B cell (primary cell): ENCODE results near the gene STUM. TPM values are rescaled to one million over a fixed set of nuclear protein-coding genes. Genes with fewer than 3 reads are reported as not detected.

Experiments
- ATAC-seq: fragments of 200-7000 bp; cut with Tn5 transposase; one replicate; pipeline ENCODE4 v1.10.0; 2021; ENCODE audit warnings: low read depth, mild to moderate bottlenecking, moderate number of reproducible peaks, moderate library complexity
- CTCF ChIA-PET: fragments of 350-600 bp; sonication (Branson Sonifier 250); formaldehyde crosslinking; loops from one replicate; lab custom pipeline; 2021; ENCODE audit warnings: antibody characterized with exemption, inconsistent platforms; lab: Charles Lee
- POLR2A ChIA-PET: fragments of 350-600 bp; sonication (Branson Sonifier 250); formaldehyde crosslinking; loops from one replicate; lab custom pipeline; 2021; ENCODE audit warnings: antibody characterized with exemption; lab: Charles Lee
- DNase-seq: peaks from one replicate; pipeline ENCODE4 v3.0.0; 2013
- H2AFZ ChIP-seq: 2 replicates; pipeline ENCODE4 v1.6.1; 2012; ENCODE audit warnings: mild to moderate bottlenecking, low read depth, low read length; ENCODE audit not compliant: insufficient read depth, poor library complexity, severe bottlenecking
- H3K27ac ChIP-seq, 2 donors: 1 replicate in 1 of 2; 2 replicates in 1 of 2; pipeline ENCODE4 v1.5.1; 2012 to 2013; ENCODE audit warnings: low read length in 2 of 2, mild to moderate bottlenecking in 2 of 2, moderate library complexity in 1 of 2
- H3K27me3 ChIP-seq, 4 experiments: fragments of 200-600 bp in 1 of 4; sonication (generic) in 1 of 4; replicated peaks in 1 of 4; 1 replicate in 2 of 4; 2 replicates in 2 of 4; pipeline versions ENCODE4 v1.6.1 to v1.7.0; 2013 to 2016; ENCODE audit warnings: low read length in 3 of 4, mild to moderate bottlenecking in 2 of 4, mixed read lengths in 1 of 4, moderate library complexity in 1 of 4; ENCODE audit not compliant: insufficient read depth in 4 of 4, control insufficient read depth in 3 of 4; ENCODE audit errors: control extremely low read depth in 1 of 4
- H3K36me3 ChIP-seq, 2 experiments: replicated peaks in 1 of 2; 1 replicate in 1 of 2; 2 replicates in 1 of 2; pipeline versions ENCODE4 v1.6.1 to v1.7.1; 2013; ENCODE audit warnings: low read length in 1 of 2; ENCODE audit not compliant: insufficient read depth in 2 of 2, control insufficient read depth in 1 of 2; ENCODE audit errors: control extremely low read depth in 1 of 2, extremely low read depth in 1 of 2
- H3K4me1 ChIP-seq, 2 donors: fragments of 200-600 bp in 1 of 2; sonication (generic) in 1 of 2; 1 replicate in 1 of 2; 2 replicates in 1 of 2; pipeline versions ENCODE4 v1.5.1 to v1.6.1; 2013 to 2017; ENCODE audit warnings: low read length in 2 of 2; ENCODE audit not compliant: control insufficient read depth in 2 of 2, insufficient read depth in 2 of 2
- H3K4me2 ChIP-seq: replicated peaks from 2 replicates; pipeline ENCODE3; 2012; ENCODE audit warnings: mild to moderate bottlenecking, low read depth, low read length; ENCODE audit not compliant: poor library complexity, severe bottlenecking
- H3K4me3 ChIP-seq, 5 experiments: fragments of 200-600 bp in 1 of 5; sonication (generic) in 1 of 5; 1 replicate in 3 of 5; 2 replicates in 2 of 5; pipeline versions ENCODE4 v1.5.1 to v1.7.0; 2011 to 2016; ENCODE audit warnings: low read length in 4 of 5, mild to moderate bottlenecking in 4 of 5, low read depth in 2 of 5, control low read depth in 1 of 5, moderate library complexity in 1 of 5; ENCODE audit not compliant: insufficient read depth in 1 of 5; ENCODE audit errors: control extremely low read depth in 1 of 5, extremely low read depth in 1 of 5
- H3K79me2 ChIP-seq: fragments of 200-600 bp; sonication (generic); one replicate; pipeline ENCODE4 v1.6.0; 2016; ENCODE audit warnings: low read length; ENCODE audit not compliant: control insufficient read depth, insufficient read depth
- H3K9ac ChIP-seq: fragments of 200-600 bp; sonication (generic); 2 replicates; pipeline ENCODE4 v1.6.1; 2017; ENCODE audit warnings: mild to moderate bottlenecking, low read length, moderate library complexity
- H3K9me3 ChIP-seq, 3 donors: one replicate each; pipeline versions ENCODE4 v1.6.1 to v1.7.1; 2013; ENCODE audit warnings: low read length in 2 of 3; ENCODE audit not compliant: control insufficient read depth in 2 of 3, insufficient read depth in 1 of 3; ENCODE audit errors: control extremely low read depth in 1 of 3
- H4K20me1 ChIP-seq: 2 replicates; pipeline ENCODE4 v1.6.0; 2012; ENCODE audit warnings: mild to moderate bottlenecking, low read length; ENCODE audit not compliant: insufficient read depth, control insufficient read depth, poor library complexity, severe bottlenecking
- H3K27ac Mint-ChIP-seq: one replicate; pipeline ENCODE4 v1.8.0; 2021; ENCODE audit warnings: mixed read lengths
- H3K27me3 Mint-ChIP-seq: one replicate; pipeline ENCODE4 v1.8.0; 2021; ENCODE audit warnings: mixed read lengths
- H3K4me1 Mint-ChIP-seq: one replicate; pipeline ENCODE4 v1.8.0; 2021; ENCODE audit warnings: mixed read lengths
- H3K4me3 Mint-ChIP-seq: one replicate; pipeline ENCODE4 v1.8.0; 2021; ENCODE audit warnings: mixed read lengths
- H3K9me3 Mint-ChIP-seq: one replicate; pipeline ENCODE4 v1.8.0; 2022; ENCODE audit warnings: mixed read lengths; ENCODE audit not compliant: insufficient read depth
- EZH2 ChIP-seq: IDR thresholded peaks from 2 replicates; pipeline ENCODE4 v1.6.1; 2012; ENCODE audit warnings: borderline replicate concordance, low read depth, mild to moderate bottlenecking, moderate library complexity, low read length; ENCODE audit not compliant: insufficient read depth, poor library complexity, severe bottlenecking
- WGBS: methylation state at CpG from one replicate; pipeline ENCODE4 v1.1.5; 2013; ENCODE audit warnings: missing lambda C conversion rate; ENCODE audit not compliant: insufficient coverage; 5-methylcytosine and 5-hydroxymethylcytosine counted together
- intact Hi-C: fragments of 100-400 bp; cut with micrococcal nuclease; formaldehyde crosslinking; loops from one replicate; pipeline ENCODE4 v1.10.0; 2022
- polyA plus RNA-seq: library from polyadenylated mRNA; depleted of rRNA; stranded (reverse); fragments of >200 nt; gene quantifications from 2 replicates; pipeline ENCODE4 v1.2.3, GENCODE V29; 2012
- total RNA-seq, 2 donors: library from RNA; stranded (reverse); fragments of 120-200 nt in 1 of 2; gene quantifications; 1 replicate in 1 of 2; 2 replicates in 1 of 2; pipeline versions ENCODE4 v1.2.3 to v1.2.4, GENCODE V29; 2013 to 2022
- TF ChIP-seq, protein P1 (sequence below): fragments of 200-600 bp; IDR thresholded peaks from one replicate; pipeline ENCODE4 v1.8.0; 2022; ENCODE audit warnings: antibody characterized with exemption, mild to moderate bottlenecking

The STUM gene
- total and polyA plus RNA-seq, 2 donors (not counting 1 experiment from before 2014, with no cell fraction given) = 0.12 to 0.69 TPM

GRCh38 chr1:226609836-226610455 lies 61.4 kb downstream of the STUM start:
- Histone ChIP-seq H3K27me3 (peaks cover 0 to 3% (median 0%) of the 10 kb centered on the region in 4 experiments), H4K20me1 (no peaks in the 10 kb centered on the region), H3K4me3 (no peak overlapping the region), H3K79me2 (no peaks in the 10 kb centered on the region), H3K27ac (no peak overlapping the region), H3K4me2 (no peak overlapping the region), H3K4me1 (no peaks in the 10 kb centered on the region), H3K36me3 (no peaks in the 10 kb centered on the region), H2AFZ (no peak overlapping the region), H3K9ac (no peak overlapping the region), H3K9me3 (no peaks in the 10 kb centered on the region)
- Mint-ChIP-seq H3K9me3 (no peaks in the 10 kb centered on the region), H3K27me3 (peaks cover 6% of the 10 kb centered on the region), H3K4me1 (peaks cover 2% of the 10 kb centered on the region), H3K4me3 (no peak overlapping the region), H3K27ac (no peak overlapping the region)
- intact Hi-C loops = loop anchor here (2.0 kb wide), 1 partner anchor 63 kb away; no protein-coding TSS in a partner anchor
- no peak for TF ChIP-seq EZH2
- TF ChIP-seq, protein P1, sequence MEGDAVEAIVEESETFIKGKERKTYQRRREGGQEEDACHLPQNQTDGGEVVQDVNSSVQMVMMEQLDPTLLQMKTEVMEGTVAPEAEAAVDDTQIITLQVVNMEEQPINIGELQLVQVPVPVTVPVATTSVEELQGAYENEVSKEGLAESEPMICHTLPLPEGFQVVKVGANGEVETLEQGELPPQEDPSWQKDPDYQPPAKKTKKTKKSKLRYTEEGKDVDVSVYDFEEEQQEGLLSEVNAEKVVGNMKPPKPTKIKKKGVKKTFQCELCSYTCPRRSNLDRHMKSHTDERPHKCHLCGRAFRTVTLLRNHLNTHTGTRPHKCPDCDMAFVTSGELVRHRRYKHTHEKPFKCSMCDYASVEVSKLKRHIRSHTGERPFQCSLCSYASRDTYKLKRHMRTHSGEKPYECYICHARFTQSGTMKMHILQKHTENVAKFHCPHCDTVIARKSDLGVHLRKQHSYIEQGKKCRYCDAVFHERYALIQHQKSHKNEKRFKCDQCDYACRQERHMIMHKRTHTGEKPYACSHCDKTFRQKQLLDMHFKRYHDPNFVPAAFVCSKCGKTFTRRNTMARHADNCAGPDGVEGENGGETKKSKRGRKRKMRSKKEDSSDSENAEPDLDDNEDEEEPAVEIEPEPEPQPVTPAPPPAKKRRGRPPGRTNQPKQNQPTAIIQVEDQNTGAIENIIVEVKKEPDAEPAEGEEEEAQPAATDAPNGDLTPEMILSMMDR = no peak
- ATAC-seq (no peak), DNase-seq (no peak)
- ChIA-PET POLR2A (no interaction called here), CTCF (interaction anchor here (1.0 to 5.2 kb wide), 4 partner anchors 10 to 216 kb away, joined by 4 to 36 read pairs (median 6); no protein-coding TSS in a partner anchor)
- WGBS = 86% methylated on average over 11 of the region's 11 CpGs

DNA sequence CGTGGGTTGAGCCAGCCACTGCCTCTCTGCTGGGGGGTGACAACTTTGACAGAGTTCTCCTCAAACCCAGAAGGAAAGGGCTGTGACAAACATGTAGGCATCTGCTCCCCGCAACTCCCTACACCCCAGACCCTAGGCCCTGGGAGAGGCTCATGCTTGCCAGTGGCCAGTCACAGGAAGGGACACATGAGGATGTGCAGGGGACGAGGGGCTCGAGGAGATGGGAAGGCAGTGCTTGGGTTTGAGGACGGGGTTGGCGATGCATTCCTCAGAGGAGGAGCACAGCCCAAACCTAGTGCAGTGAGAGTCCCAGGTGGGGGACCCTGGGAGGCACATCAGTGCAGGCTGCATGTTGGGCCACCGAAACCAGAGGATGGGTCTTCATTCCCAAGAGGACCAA lies 62.1 kb downstream of the STUM start:
- H3K4me2 ChIP-seq = no peak overlapping the region
- Mint-ChIP-seq H3K27ac (no peak overlapping the region), H3K4me1 (peaks cover 2% of the 10 kb centered on the region), H3K4me3 (no peak overlapping the region), H3K27me3 (peaks cover 6% of the 10 kb centered on the region), H3K9me3 (no peaks in the 10 kb centered on the region)
- no peaks in the 10 kb centered on the region for H3K79me2 ChIP-seq
- no peak overlapping the region for H3K9ac ChIP-seq
- ChIA-PET CTCF (interaction anchor here (1.0 to 5.2 kb wide), 2 partner anchors 20 to 187 kb away, joined by 4 to 36 read pairs; no protein-coding TSS in a partner anchor), POLR2A (no interaction called here)
- intact Hi-C loops = no loop called here
- no peak overlapping the region for H2AFZ ChIP-seq
- no peak overlapping the region for H3K27ac ChIP-seq
- no peak for ATAC-seq
- no peaks in the 10 kb centered on the region for H3K4me1 ChIP-seq
- H4K20me1 ChIP-seq = no peaks in the 10 kb centered on the region
- WGBS = 88% methylated on average over 6 of the region's 7 CpGs
- no peak for DNase-seq
- no peaks in the 10 kb centered on the region for H3K9me3 ChIP-seq
- peaks cover 0 to 3% (median 0%) of the 10 kb centered on the region in 4 experiments for H3K27me3 ChIP-seq
- no peak overlapping the region for H3K4me3 ChIP-seq
- no peak for TF ChIP-seq EZH2
- TF ChIP-seq, protein P1 = no peak
- no peaks in the 10 kb centered on the region for H3K36me3 ChIP-seq
